SK-N-SH (cell line): ENCODE data around the gene CLTCL1. TPM values are rescaled to one million over a fixed set of nuclear protein-coding genes. Genes with fewer than 3 reads are reported as not detected.

Experiments used
- CTCF ChIA-PET: fragments of 300-600, 350-600 bp; formaldehyde crosslinking; extraction: SDS; loops from one replicate; lab custom pipeline; 2021; lab: Yijun Ruan, JAX
- POLR2A ChIA-PET: fragments of 350-600 bp; sonication (Branson Sonifier 250); formaldehyde crosslinking; extraction: SDS; loops from one replicate; lab custom pipeline; 2020; ENCODE audit warnings: antibody characterized with exemption, inconsistent platforms; lab: Yijun Ruan, JAX
- DNase-seq: peaks from one replicate; pipeline ENCODE4 v3.0.0; 2012
- H2AFZ ChIP-seq: fragments of 200-600 bp; sonication (generic); 2 replicates; pipeline ENCODE4 v1.8.1; 2016; ENCODE audit warnings: antibody characterized with exemption, mild to moderate bottlenecking, low read depth
- H3F3A ChIP-seq: fragments of 200-600 bp; sonication (generic); replicated peaks from 2 replicates; pipeline ENCODE3; 2016; ENCODE audit warnings: antibody characterized with exemption, mild to moderate bottlenecking; ENCODE audit not compliant: insufficient read depth
- H3K27ac ChIP-seq, 2 experiments: fragments of 200-500 bp in 1 of 2; fragments of 200-600 bp in 1 of 2; sonication (Bioruptor generic) in 1 of 2; sonication (generic), shearing (Covaris generic) in 1 of 2; 2 replicates each; pipeline versions ENCODE4 v1.5.1 to v1.6.1; 2014 to 2016; ENCODE audit warnings: low read depth in 2 of 2, inconsistent platforms in 1 of 2, low read length in 1 of 2, mild to moderate bottlenecking in 1 of 2, mixed read lengths in 1 of 2
- H3K27me3 ChIP-seq: fragments of 200-600 bp; sonication (generic), shearing (Covaris generic); 2 replicates; pipeline ENCODE4 v1.6.1; 2016; ENCODE audit warnings: mixed run types; ENCODE audit not compliant: insufficient read depth
- H3K36me3 ChIP-seq, 2 experiments: fragments of 200-500 bp in 1 of 2; fragments of 200-600 bp in 1 of 2; sonication (Bioruptor generic) in 1 of 2; sonication (generic) in 1 of 2; replicated peaks in 1 of 2; 2 replicates each; pipeline versions ENCODE3 to v1.5.1; 2014 to 2016; ENCODE audit warnings: low read length in 1 of 2, mild to moderate bottlenecking in 1 of 2; ENCODE audit not compliant: insufficient read depth in 2 of 2, control insufficient read depth in 1 of 2
- H3K4me1 ChIP-seq, 2 experiments: fragments of 200-500 bp in 1 of 2; fragments of 200-600 bp in 1 of 2; sonication (Bioruptor generic) in 1 of 2; sonication (generic), shearing (Covaris generic) in 1 of 2; 2 replicates each; pipeline versions ENCODE4 v1.5.1 to v1.6.1; 2014 to 2016; ENCODE audit warnings: low read depth in 1 of 2, low read length in 1 of 2, mixed run types in 1 of 2; ENCODE audit not compliant: insufficient read depth in 2 of 2, control insufficient read depth in 1 of 2
- H3K4me2 ChIP-seq: fragments of 200-600 bp; sonication (generic), shearing (Covaris generic); 2 replicates; pipeline ENCODE4 v1.6.1; 2017; ENCODE audit warnings: mixed run types
- H3K4me3 ChIP-seq, 2 experiments: fragments of 200-500 bp in 1 of 2; fragments of 200-600 bp in 1 of 2; sonication (Bioruptor generic) in 1 of 2; sonication (generic), shearing (Covaris generic) in 1 of 2; 2 replicates each; pipeline versions ENCODE4 v1.5.1 to v1.8.1; 2014 to 2016; ENCODE audit warnings: low read depth in 2 of 2, inconsistent platforms in 1 of 2, low read length in 1 of 2, mild to moderate bottlenecking in 1 of 2, mixed read lengths in 1 of 2, moderate library complexity in 1 of 2
- H3K79me2 ChIP-seq: fragments of 200-600 bp; sonication (generic); 2 replicates; pipeline ENCODE4 v1.8.1; 2017; ENCODE audit warnings: mild to moderate bottlenecking; ENCODE audit not compliant: insufficient read depth
- H3K9ac ChIP-seq: fragments of 200-600 bp; sonication (generic); 2 replicates; pipeline ENCODE4 v1.6.1; 2017; ENCODE audit warnings: mixed run types
- H3K9me2 ChIP-seq: fragments of 200-600 bp; sonication (generic); 2 replicates; pipeline ENCODE4 v1.6.1; 2017; ENCODE audit warnings: mixed run types
- H3K9me3 ChIP-seq: fragments of 200-600 bp; sonication (generic); 2 replicates; pipeline ENCODE4 v1.6.1; 2017; ENCODE audit warnings: mixed run types, mild to moderate bottlenecking, moderate library complexity
- H4K20me1 ChIP-seq: fragments of 200-600 bp; sonication (generic); 2 replicates; pipeline ENCODE4 v1.6.1; 2017; ENCODE audit warnings: mild to moderate bottlenecking, mixed run types; ENCODE audit not compliant: insufficient read depth
- ELF1 ChIP-seq: IDR thresholded peaks from 2 replicates; pipeline ENCODE4 v1.4.0; 2012
- EP300 ChIP-seq, 2 experiments: IDR thresholded peaks; 2 replicates each; pipeline versions ENCODE4 v1.4.0 to v1.6.1; 2012; ENCODE audit warnings: borderline replicate concordance in 1 of 2, low read depth in 1 of 2, low read length in 1 of 2
- EZH2phosphoT487 ChIP-seq: fragments of 200-600 bp; sonication (generic); IDR thresholded peaks from 2 replicates; pipeline ENCODE4 v1.6.1; 2017; ENCODE audit warnings: low read depth, mixed run types, mild to moderate bottlenecking, antibody characterized with exemption, moderate library complexity, borderline replicate concordance
- FOSL2 ChIP-seq: IDR thresholded peaks from 2 replicates; pipeline ENCODE4 v1.4.0; 2012; ENCODE audit warnings: low read depth, mild to moderate bottlenecking, moderate library complexity, borderline replicate concordance
- FOXM1 ChIP-seq: IDR thresholded peaks from 2 replicates; pipeline ENCODE4 v1.4.0; 2012; ENCODE audit warnings: low read depth, mild to moderate bottlenecking
- MEF2A ChIP-seq: IDR thresholded peaks from 2 replicates; pipeline ENCODE4 v1.4.0; 2012; ENCODE audit warnings: low read depth, borderline replicate concordance
- MXI1 ChIP-seq: IDR thresholded peaks from 2 replicates; pipeline ENCODE4 v1.6.1; 2012; ENCODE audit warnings: mild to moderate bottlenecking, low read depth, low read length, improper control_type of control experiment
- NRF1 ChIP-seq: IDR thresholded peaks from 2 replicates; pipeline ENCODE4 v1.6.1; 2012; ENCODE audit warnings: low read depth, mild to moderate bottlenecking, low read length
- RAD21 ChIP-seq: IDR thresholded peaks from 2 replicates; pipeline ENCODE4 v1.6.1; 2012; ENCODE audit warnings: mild to moderate bottlenecking, low read length
- RFX5 ChIP-seq: IDR thresholded peaks from 2 replicates; pipeline ENCODE4 v1.6.1; 2012; ENCODE audit warnings: mild to moderate bottlenecking, improper control_type of control experiment, low read length
- SMC3 ChIP-seq: IDR thresholded peaks from 2 replicates; pipeline ENCODE4 v1.6.1; 2012; ENCODE audit warnings: low read depth, low read length, improper control_type of control experiment
- TAF1 ChIP-seq: IDR thresholded peaks from 2 replicates; pipeline ENCODE4 v1.6.1; 2012; ENCODE audit warnings: low read depth, mild to moderate bottlenecking, low read length, moderate library complexity, borderline replicate concordance
- whole genome bisulfite sequencing: methylation state at CpG from one replicate; pipeline ENCODE4 v1.1.6; 2017; ENCODE audit warnings: low lambda C conversion rate; 5-methylcytosine and 5-hydroxymethylcytosine counted together
- polyA plus RNA-seq, 3 experiments: library from polyadenylated mRNA; depleted of rRNA; stranded (reverse); fragments of >200 nt; gene quantifications; 2 replicates each; pipeline ENCODE4 v1.2.3, GENCODE V29; 2012
- TF ChIP-seq, protein P1 (sequence below): fragments of 150-350 bp; IDR thresholded peaks from 2 replicates; pipeline ENCODE4 v1.6.1; 2017; ENCODE audit warnings: antibody characterized with exemption, low read length, low read depth, borderline replicate concordance
- TF ChIP-seq, protein P2 (sequence below): fragments of 150-350 bp; IDR thresholded peaks from 2 replicates; pipeline ENCODE4 v1.6.1; 2016; ENCODE audit warnings: mild to moderate bottlenecking, low read depth, low read length
- TF ChIP-seq, protein P3 (sequence below): fragments of 200-600 bp; sonication (generic); IDR thresholded peaks from 2 replicates; pipeline ENCODE4 v1.6.1; 2017; ENCODE audit warnings: antibody characterized with exemption, mild to moderate bottlenecking, moderate library complexity
- TF ChIP-seq, protein P4 (sequence below): IDR thresholded peaks from 2 replicates; pipeline ENCODE4 v1.4.0; 2012; ENCODE audit warnings: low read depth, borderline replicate concordance

CLTCL1 gene
- polyA plus RNA-seq, 1 of the 3 experiments (the other 2 are of a cell fraction), result 6.7 TPM

DNA sequence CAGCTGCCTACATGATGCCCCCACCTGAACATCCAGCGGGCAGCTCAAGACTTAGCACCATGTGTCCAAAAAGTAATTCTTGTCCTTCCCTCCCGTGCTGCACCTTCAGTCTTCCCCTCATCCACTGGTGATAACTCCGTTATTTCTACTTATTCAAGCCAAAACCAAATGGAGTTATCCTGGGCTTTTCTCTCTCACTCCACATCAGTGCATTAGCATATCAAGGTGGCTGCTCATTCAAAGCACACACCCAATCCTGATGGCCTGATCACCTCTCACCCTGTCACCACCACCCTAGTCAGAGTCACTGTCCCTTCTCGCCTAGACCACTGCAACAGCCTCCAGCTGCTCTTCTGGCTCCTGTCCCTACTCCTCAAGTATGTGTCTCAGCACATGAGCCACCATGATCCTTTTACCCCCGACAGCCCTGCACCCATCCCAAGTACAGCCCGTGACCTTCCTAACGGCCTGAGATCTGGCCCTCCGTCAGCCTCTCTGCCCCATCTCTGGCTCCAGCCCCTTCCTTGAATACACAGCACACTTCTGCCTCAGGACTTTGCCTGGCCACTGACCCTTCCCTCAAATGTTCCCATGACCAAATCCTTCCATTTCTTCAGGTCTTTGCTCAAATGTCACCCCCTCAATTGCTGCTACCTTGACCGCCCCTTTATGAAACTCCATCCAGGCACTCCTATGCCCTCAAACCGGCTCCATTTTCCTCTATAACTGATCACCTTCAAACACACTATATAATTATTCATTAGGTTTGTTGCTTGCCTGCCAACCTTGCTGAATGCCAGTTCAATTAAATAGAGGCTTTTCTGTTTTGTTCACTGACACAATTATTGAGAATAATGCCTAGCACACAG is 93.3 kb downstream of the CLTCL1 start:
- H3K79me2 ChIP-seq, result no peaks in the 10 kb centered on the region
- ChIA-PET POLR2A (no interaction called here), CTCF (interaction anchor here (1.9 to 2.2 kb wide), 2 partner anchors 10 to 19 kb away, joined by 6 to 8 read pairs; partner anchors contain the start of gene SLC25A1)
- no peak overlapping the region for H2AFZ ChIP-seq
- H3K9me2 ChIP-seq, result no peaks in the 10 kb centered on the region
- TF ChIP-seq FOXM1 (no peak), RFX5 (no peak), MEF2A (no peak), NRF1 (no peak)
- TF ChIP-seq, protein P1, sequence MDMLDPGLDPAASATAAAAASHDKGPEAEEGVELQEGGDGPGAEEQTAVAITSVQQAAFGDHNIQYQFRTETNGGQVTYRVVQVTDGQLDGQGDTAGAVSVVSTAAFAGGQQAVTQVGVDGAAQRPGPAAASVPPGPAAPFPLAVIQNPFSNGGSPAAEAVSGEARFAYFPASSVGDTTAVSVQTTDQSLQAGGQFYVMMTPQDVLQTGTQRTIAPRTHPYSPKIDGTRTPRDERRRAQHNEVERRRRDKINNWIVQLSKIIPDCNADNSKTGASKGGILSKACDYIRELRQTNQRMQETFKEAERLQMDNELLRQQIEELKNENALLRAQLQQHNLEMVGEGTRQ, result no peak
- TF ChIP-seq, protein P2, sequence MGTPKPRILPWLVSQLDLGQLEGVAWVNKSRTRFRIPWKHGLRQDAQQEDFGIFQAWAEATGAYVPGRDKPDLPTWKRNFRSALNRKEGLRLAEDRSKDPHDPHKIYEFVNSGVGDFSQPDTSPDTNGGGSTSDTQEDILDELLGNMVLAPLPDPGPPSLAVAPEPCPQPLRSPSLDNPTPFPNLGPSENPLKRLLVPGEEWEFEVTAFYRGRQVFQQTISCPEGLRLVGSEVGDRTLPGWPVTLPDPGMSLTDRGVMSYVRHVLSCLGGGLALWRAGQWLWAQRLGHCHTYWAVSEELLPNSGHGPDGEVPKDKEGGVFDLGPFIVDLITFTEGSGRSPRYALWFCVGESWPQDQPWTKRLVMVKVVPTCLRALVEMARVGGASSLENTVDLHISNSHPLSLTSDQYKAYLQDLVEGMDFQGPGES, result no peak
- DNase-seq, result no peak
- no peak overlapping the region for H3K4me3 ChIP-seq
- H3K27me3 ChIP-seq, result no peaks in the 10 kb centered on the region
- H4K20me1 ChIP-seq, result no peaks in the 10 kb centered on the region
- H3K4me1 ChIP-seq, result peaks cover 0 to 33% of the 10 kb centered on the region in 2 experiments; a peak in 2 of 4 replicates
- no peaks in the 10 kb centered on the region for H3K9me3 ChIP-seq
- H3K36me3 ChIP-seq, result peaks cover 0 to 13% of the 10 kb centered on the region in 2 experiments
- no peak overlapping the region for H3K9ac ChIP-seq
- H3K27ac ChIP-seq, result peak overlapping the region in 1 of 2 experiments; percentile 34; a peak in 1 of 4 replicates
- no peaks in the 10 kb centered on the region for H3F3A ChIP-seq
- no peak overlapping the region for H3K4me2 ChIP-seq
- WGBS, result 87% methylated on average over 10 of the region's 10 CpGs

DNA sequence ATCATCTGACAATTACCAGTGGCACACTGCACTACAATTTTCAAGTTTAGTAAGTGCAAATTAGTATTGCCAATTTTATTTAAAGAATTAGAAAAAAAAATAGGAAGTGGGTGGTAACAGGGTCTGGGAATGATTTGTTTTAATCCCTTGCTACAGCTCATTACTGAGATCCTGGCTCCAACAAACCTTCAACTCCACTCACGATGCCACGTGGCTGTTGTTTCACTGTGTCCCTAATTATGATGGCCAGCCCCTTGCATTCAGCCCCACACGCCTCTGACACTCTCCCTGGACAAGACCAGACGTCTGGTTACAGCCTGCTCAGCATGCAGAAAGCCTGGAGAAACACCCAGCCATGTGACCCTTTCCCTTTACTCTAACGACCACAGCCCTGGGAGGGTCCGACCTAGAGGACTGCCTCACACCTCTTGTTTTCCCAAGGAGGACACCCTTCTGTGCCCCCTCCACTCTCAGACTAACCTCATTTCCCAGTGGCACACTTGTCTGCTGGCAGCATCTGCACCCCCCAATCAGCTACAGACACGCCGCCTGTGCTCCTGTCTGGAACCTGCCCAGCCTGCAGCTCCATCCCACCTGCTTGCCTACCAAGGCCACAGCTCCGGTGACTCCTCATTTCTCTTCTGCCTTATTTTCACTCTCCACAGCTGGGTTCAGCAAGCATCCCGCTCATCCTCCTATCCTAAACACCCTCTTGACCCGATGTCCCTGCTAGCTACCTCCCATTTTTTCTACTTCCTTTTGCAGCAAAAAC is 94.5 kb downstream of the CLTCL1 start:
- H3K9me2 ChIP-seq, result no peaks in the 10 kb centered on the region
- H4K20me1 ChIP-seq, result no peaks in the 10 kb centered on the region
- POLR2A ChIA-PET, result interaction anchor here (0.6 kb wide), 1 partner anchor 39 kb away, joined by 3 read pairs; no protein-coding TSS in a partner anchor
- peaks cover 0 to 13% of the 10 kb centered on the region in 2 experiments for H3K36me3 ChIP-seq
- H3K4me2 ChIP-seq, result no peak overlapping the region
- no peak overlapping the region for H3K9ac ChIP-seq
- no peak overlapping the region for H2AFZ ChIP-seq
- TF ChIP-seq RAD21, result no peak
- TF ChIP-seq TAF1, result no peak
- TF ChIP-seq, protein P3, sequence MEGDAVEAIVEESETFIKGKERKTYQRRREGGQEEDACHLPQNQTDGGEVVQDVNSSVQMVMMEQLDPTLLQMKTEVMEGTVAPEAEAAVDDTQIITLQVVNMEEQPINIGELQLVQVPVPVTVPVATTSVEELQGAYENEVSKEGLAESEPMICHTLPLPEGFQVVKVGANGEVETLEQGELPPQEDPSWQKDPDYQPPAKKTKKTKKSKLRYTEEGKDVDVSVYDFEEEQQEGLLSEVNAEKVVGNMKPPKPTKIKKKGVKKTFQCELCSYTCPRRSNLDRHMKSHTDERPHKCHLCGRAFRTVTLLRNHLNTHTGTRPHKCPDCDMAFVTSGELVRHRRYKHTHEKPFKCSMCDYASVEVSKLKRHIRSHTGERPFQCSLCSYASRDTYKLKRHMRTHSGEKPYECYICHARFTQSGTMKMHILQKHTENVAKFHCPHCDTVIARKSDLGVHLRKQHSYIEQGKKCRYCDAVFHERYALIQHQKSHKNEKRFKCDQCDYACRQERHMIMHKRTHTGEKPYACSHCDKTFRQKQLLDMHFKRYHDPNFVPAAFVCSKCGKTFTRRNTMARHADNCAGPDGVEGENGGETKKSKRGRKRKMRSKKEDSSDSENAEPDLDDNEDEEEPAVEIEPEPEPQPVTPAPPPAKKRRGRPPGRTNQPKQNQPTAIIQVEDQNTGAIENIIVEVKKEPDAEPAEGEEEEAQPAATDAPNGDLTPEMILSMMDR, result no peak
- TF ChIP-seq SMC3, result no peak
- TF ChIP-seq, protein P4, sequence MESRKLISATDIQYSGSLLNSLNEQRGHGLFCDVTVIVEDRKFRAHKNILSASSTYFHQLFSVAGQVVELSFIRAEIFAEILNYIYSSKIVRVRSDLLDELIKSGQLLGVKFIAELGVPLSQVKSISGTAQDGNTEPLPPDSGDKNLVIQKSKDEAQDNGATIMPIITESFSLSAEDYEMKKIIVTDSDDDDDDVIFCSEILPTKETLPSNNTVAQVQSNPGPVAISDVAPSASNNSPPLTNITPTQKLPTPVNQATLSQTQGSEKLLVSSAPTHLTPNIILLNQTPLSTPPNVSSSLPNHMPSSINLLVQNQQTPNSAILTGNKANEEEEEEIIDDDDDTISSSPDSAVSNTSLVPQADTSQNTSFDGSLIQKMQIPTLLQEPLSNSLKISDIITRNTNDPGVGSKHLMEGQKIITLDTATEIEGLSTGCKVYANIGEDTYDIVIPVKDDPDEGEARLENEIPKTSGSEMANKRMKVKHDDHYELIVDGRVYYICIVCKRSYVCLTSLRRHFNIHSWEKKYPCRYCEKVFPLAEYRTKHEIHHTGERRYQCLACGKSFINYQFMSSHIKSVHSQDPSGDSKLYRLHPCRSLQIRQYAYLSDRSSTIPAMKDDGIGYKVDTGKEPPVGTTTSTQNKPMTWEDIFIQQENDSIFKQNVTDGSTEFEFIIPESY, result no peak
- TF ChIP-seq FOSL2, result no peak
- no peak for TF ChIP-seq ELF1
- TF ChIP-seq EP300 (IDR thresholded peaks at IDR 0.05; ENCODE audit: borderline replicate concordance in 1 of 2, low read depth in 1 of 2, low read length in 1 of 2), result no peak
- no peak for TF ChIP-seq NRF1
- TF ChIP-seq EZH2phosphoT487, result no peak
- no peak for TF ChIP-seq RFX5
- TF ChIP-seq MXI1, result no peak
- no peaks in the 10 kb centered on the region for H3K79me2 ChIP-seq
- no peak overlapping the region for H3K4me3 ChIP-seq
- H3F3A ChIP-seq, result no peaks in the 10 kb centered on the region
- peaks cover 0 to 32% of the 10 kb centered on the region in 2 experiments; a peak in 2 of 4 replicates for H3K4me1 ChIP-seq
- H3K27ac ChIP-seq, result peak overlapping the region in 1 of 2 experiments; percentile 34; a peak in 2 of 4 replicates
- DNase-seq, result no peak
- WGBS, result 82% methylated on average over 11 of the region's 11 CpGs
- H3K27me3 ChIP-seq, result no peaks in the 10 kb centered on the region
- H3K9me3 ChIP-seq, result no peaks in the 10 kb centered on the region
- CTCF ChIA-PET, result interaction anchor here (1.9 to 5.5 kb wide), 2 partner anchors 11 to 18 kb away, joined by 6 to 28 read pairs; partner anchors contain the start of gene SLC25A1
